HUES64 (cell line): Measurements from ENCODE around the gene CFAP99. TPM values are rescaled to one million over a fixed set of nuclear protein-coding genes. Genes with fewer than 3 reads are reported as not detected.
"Not testable (repeated sequence)": the region's sequence is repeated elsewhere in the genome, so short reads cannot be mapped to it uniquely, and the experiment has no call there.

Source experiments
- H3K27ac ChIP-seq: 2 replicates; pipeline ENCODE4 v1.7.0; 2013; ENCODE audit warnings: low read depth, low read length, inconsistent platforms
- H3K27me3 ChIP-seq: 2 replicates; pipeline ENCODE4 v1.6.1; 2013; ENCODE audit warnings: mild to moderate bottlenecking, low read length; ENCODE audit not compliant: insufficient read depth
- H3K36me3 ChIP-seq: 2 replicates; pipeline ENCODE4 v1.6.1; 2013; ENCODE audit warnings: mild to moderate bottlenecking, low read length; ENCODE audit not compliant: insufficient read depth
- H3K4me1 ChIP-seq: 2 replicates; pipeline ENCODE4 v1.6.1; 2013; ENCODE audit warnings: mild to moderate bottlenecking, low read length, moderate library complexity; ENCODE audit not compliant: insufficient read depth
- H3K4me3 ChIP-seq: 2 replicates; pipeline ENCODE4 v1.5.1; 2013; ENCODE audit warnings: mild to moderate bottlenecking, low read length, moderate library complexity
- H3K9ac ChIP-seq: 2 replicates; pipeline ENCODE4 v1.6.1; 2013; ENCODE audit warnings: mild to moderate bottlenecking, low read depth, low read length
- H3K9me3 ChIP-seq: 2 replicates; pipeline ENCODE4 v1.6.1; 2013; ENCODE audit warnings: low read depth, low read length; ENCODE audit not compliant: insufficient read depth
- WGBS: fragments of 150-250, 120-280 bp; methylation state at CpG from one replicate; pipeline ENCODE4 v1.1.7; 2013; ENCODE audit warnings: missing lambda C conversion rate; 5-methylcytosine and 5-hydroxymethylcytosine counted together
- polyA plus RNA-seq, 2 experiments: library from polyadenylated mRNA; stranded (reverse); fragments of 50-300 nt; gene quantifications; one replicate each; pipeline ENCODE4 v1.2.3, GENCODE V29; 2013

Gene CFAP99
- not detected for polyA plus RNA-seq (2013, experiment 1 of 2)
- polyA plus RNA-seq (2013, experiment 2 of 2) = not detected

- H3K27ac ChIP-seq = no peak within 1 kb of the TSS
- H3K36me3 ChIP-seq = no peaks in the 10 kb centered on the region
- no peak within 1 kb of the TSS; the same call in 1 of the 2 replicates for H3K9ac ChIP-seq
- H3K9me3 ChIP-seq = no peaks in the 10 kb centered on the region
- 3% methylated on average over 94 of the region's 94 CpGs for WGBS
- peak within 1 kb of the TSS; percentile 54 for H3K4me3 ChIP-seq
- H3K4me1 ChIP-seq = peaks cover 10% of the 10 kb centered on the region
- peaks cover 83% of the 10 kb centered on the region for H3K27me3 ChIP-seq
These were observed at the start of gene CFAP99 for GRCh38 chr4:2418650-2419571. CFAP99 (plus strand) TSS chr4:2418955.

- Histone ChIP-seq H3K4me1 (no peaks in the 10 kb centered on the region), H3K27me3 (no peaks in the 10 kb centered on the region), H3K9me3 (no peaks in the 10 kb centered on the region), H3K9ac (no peak overlapping the region), H3K36me3 (no peaks in the 10 kb centered on the region), H3K4me3 (no peak overlapping the region), H3K27ac (no peak overlapping the region)
- WGBS = 94% methylated on average over 26 of the region's 26 CpGs
These were observed 48.0 kb upstream of the CFAP99 start for GRCh38 chr4:2370597-2371320.

GRCh38 chr4:2371765-2372487 is 46.8 kb upstream of the CFAP99 start:
- Histone ChIP-seq H3K9ac (no peak overlapping the region), H3K36me3 (no peaks in the 10 kb centered on the region), H3K27me3 (no peaks in the 10 kb centered on the region), H3K27ac (no peak overlapping the region), H3K4me1 (no peaks in the 10 kb centered on the region), H3K9me3 (no peaks in the 10 kb centered on the region), H3K4me3 (no peak overlapping the region)
- WGBS = 87% methylated on average over 27 of the region's 27 CpGs

GRCh38 chr4:2372488-2373030 is 46.2 kb upstream of the CFAP99 start:
- Histone ChIP-seq H3K4me3 (no peak overlapping the region), H3K27ac (no peak overlapping the region), H3K9me3 (no peaks in the 10 kb centered on the region), H3K9ac (no peak overlapping the region), H3K27me3 (no peaks in the 10 kb centered on the region), H3K4me1 (no peaks in the 10 kb centered on the region), H3K36me3 (no peaks in the 10 kb centered on the region)
- WGBS = 91% methylated on average over 14 of the region's 14 CpGs

- Histone ChIP-seq H3K36me3 (no peaks in the 10 kb centered on the region), H3K27me3 (no peaks in the 10 kb centered on the region), H3K9ac (no peak overlapping the region), H3K9me3 (no peaks in the 10 kb centered on the region), H3K4me3 (no peak overlapping the region), H3K27ac (no peak overlapping the region), H3K4me1 (no peaks in the 10 kb centered on the region)
- 90% methylated on average over 7 of the region's 7 CpGs for whole genome bisulfite sequencing
These were observed 45.2 kb upstream of the CFAP99 start for GRCh38 chr4:2373532-2373931.

DNA sequence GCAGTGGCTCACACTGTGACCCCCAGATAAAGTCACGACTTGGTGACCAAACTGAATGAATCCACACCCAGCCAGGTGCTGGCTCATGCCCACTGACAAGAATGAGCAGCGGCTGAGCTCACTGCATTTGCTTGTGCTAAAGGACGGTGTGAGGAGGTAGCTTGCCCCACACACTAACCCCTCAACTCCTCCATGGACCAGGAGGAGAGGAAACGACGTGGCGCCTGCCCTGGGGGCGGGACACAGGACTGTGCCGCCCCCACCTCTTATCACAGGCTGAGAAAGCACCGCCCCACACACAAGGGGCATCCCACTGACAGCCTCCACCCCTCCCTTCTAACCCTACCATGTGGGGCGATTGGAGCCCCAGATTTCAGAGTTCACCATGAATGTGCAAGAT is 43.3 kb upstream of the CFAP99 start:
- WGBS = 79% methylated on average over 10 of the region's 10 CpGs
- no peaks in the 10 kb centered on the region for H3K4me1 ChIP-seq
- H3K27ac ChIP-seq = no peak overlapping the region

GRCh38 chr4:2377241-2377640 is 41.5 kb upstream of the CFAP99 start:
- Histone ChIP-seq H3K36me3 (no peaks in the 10 kb centered on the region), H3K4me3 (no peak overlapping the region), H3K27ac (no peak overlapping the region), H3K27me3 (no peaks in the 10 kb centered on the region), H3K9ac (no peak overlapping the region), H3K9me3 (no peaks in the 10 kb centered on the region), H3K4me1 (no peaks in the 10 kb centered on the region)
- 90% methylated on average over 14 of the region's 14 CpGs for WGBS

More for the DNA sequence above, 43.3 kb upstream of the CFAP99 start:
- no peaks in the 10 kb centered on the region for H3K36me3 ChIP-seq
- H3K9me3 ChIP-seq = no peaks in the 10 kb centered on the region
- no peak overlapping the region for H3K9ac ChIP-seq
- H3K27me3 ChIP-seq = no peaks in the 10 kb centered on the region
- H3K4me3 ChIP-seq = no peak overlapping the region

DNA sequence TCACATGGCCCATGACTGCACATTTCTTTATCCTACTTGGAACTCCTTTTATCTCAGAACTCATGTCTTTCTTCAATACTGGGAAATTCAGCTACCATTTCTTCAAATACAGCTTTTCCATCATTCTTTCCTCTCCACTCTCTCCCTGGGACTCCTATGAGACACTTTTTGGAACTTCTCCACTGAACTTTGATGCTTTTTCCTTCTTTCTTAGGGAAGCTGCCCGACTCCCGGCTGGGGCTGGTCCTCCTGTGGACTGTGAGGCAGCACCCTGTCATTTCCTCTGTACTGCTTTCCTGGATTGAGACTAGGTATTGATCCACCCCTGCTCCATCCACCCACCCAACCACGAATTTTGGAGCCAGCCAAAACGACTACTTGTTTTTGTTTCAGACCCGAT is 40.4 kb upstream of the CFAP99 start:
- no peak overlapping the region for H3K27ac ChIP-seq
- no peaks in the 10 kb centered on the region for H3K27me3 ChIP-seq
- no peak overlapping the region for H3K4me3 ChIP-seq
- no peaks in the 10 kb centered on the region for H3K4me1 ChIP-seq
- no peak overlapping the region for H3K9ac ChIP-seq
- H3K9me3 ChIP-seq = no peaks in the 10 kb centered on the region
- WGBS = 84% methylated on average over 5 of the region's 5 CpGs
- no peaks in the 10 kb centered on the region for H3K36me3 ChIP-seq

DNA sequence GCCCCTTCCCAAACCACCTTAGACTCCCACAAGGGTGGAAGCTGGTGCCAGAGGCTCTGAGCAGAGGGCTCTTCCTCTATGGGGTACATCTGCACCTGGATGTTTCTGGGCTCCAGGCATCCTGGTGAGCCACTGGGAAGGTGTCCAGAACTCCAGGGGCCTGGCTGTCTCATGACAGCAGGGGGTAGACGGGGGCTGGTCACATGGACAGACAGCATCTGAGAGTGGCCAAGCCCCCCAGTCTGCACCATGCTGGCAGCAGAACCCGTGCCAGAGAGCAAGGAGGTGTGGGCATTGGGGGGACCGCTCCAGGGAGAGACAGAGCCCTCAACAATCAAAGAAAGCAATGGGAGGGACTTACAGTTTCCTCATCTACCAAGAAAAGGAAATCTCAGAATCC is 39.9 kb upstream of the CFAP99 start:
- no peaks in the 10 kb centered on the region for H3K9me3 ChIP-seq
- no peak overlapping the region for H3K9ac ChIP-seq
- no peaks in the 10 kb centered on the region for H3K36me3 ChIP-seq
- 97% methylated on average over 3 of the region's 3 CpGs for WGBS
- H3K27ac ChIP-seq = no peak overlapping the region
- H3K4me1 ChIP-seq = no peaks in the 10 kb centered on the region
- H3K27me3 ChIP-seq = no peaks in the 10 kb centered on the region
- H3K4me3 ChIP-seq = no peak overlapping the region

- not testable (repeated sequence) for H3K27ac ChIP-seq, H3K9me3 ChIP-seq, H3K9ac ChIP-seq, H3K36me3 ChIP-seq, H3K27me3 ChIP-seq, H3K4me1 ChIP-seq, H3K4me3 ChIP-seq
- WGBS = 83% methylated on average over 5 of the region's 6 CpGs
These were observed 38.2 kb upstream of the CFAP99 start for GRCh38 chr4:2380589-2380988.
